Stomach (tissue), 9 donors: Measurements from ENCODE around the gene PTPRT. TPM values are rescaled to one million over a fixed set of nuclear protein-coding genes. Genes with fewer than 3 reads are reported as not detected.
A peak's percentile ranks its signal among the peaks of the same experiment; 100 is the strongest.

Experiments
- DNase-seq, 2 donors: peaks; one replicate each; pipeline versions ENCODE4 v3.0.0 to v3.0.0-alpha.2; 2013 to 2019
- H3K27ac ChIP-seq, 5 donors: fragments of 200-600 bp in 4 of 5; sonication (generic) in 4 of 5; one replicate each; pipeline ENCODE4 v1.5.1; 2013 to 2019; ENCODE audit warnings: mild to moderate bottlenecking in 1 of 5, moderate library complexity in 1 of 5
- H3K27me3 ChIP-seq, 3 donors: fragments of 200-600 bp; sonication (generic); one replicate each; pipeline ENCODE4 v1.5.1; 2017 to 2019; ENCODE audit warnings: mixed run types in 1 of 3
- H3K36me3 ChIP-seq, 4 donors: fragments of 200-600 bp; sonication (generic); 1 replicate in 3 of 4; 2 replicates in 1 of 4; pipeline ENCODE4 v1.5.1; 2016 to 2019
- H3K4me1 ChIP-seq, 4 donors: fragments of 200-600 bp; sonication (generic); one replicate each; pipeline ENCODE4 v1.5.1; 2016 to 2019
- H3K4me3 ChIP-seq, 4 donors: fragments of 200-600 bp; sonication (generic) in 3 of 4; one replicate each; pipeline ENCODE4 v1.5.1; 2016 to 2019; ENCODE audit warnings: mild to moderate bottlenecking in 1 of 4
- H3K9me3 ChIP-seq, 4 donors: fragments of 200-600 bp; sonication (generic); one replicate each; pipeline ENCODE4 v1.5.1; 2016 to 2019
- CTCF ChIP-seq, 7 experiments: fragments of 450-650 bp in 4 of 7; fragments of 200-600 bp in 3 of 7; sonication (generic) in 3 of 7; IDR thresholded peaks; one replicate each; pipeline ENCODE4 v1.5.1; 2016 to 2019; ENCODE audit warnings: antibody characterized with exemption in 7 of 7, control low read depth in 2 of 7, mild to moderate bottlenecking in 1 of 7
- EP300 ChIP-seq: sonication (generic); formaldehyde crosslinking; IDR thresholded peaks from one replicate; pipeline ENCODE4 v1.6.1; 2017; ENCODE audit warnings: antibody characterized with exemption
- POLR2A ChIP-seq, 4 donors: fragments of 450-650 bp; IDR thresholded peaks; one replicate each; pipeline ENCODE4 v1.6.1; 2016; ENCODE audit warnings: antibody characterized with exemption in 4 of 4, control low read depth in 2 of 4, mild to moderate bottlenecking in 1 of 4, moderate library complexity in 1 of 4
- POLR2AphosphoS5 ChIP-seq, 3 donors: sonication (generic); formaldehyde crosslinking; IDR thresholded peaks; one replicate each; pipeline ENCODE4 v1.6.1; 2016; ENCODE audit warnings: antibody characterized with exemption in 3 of 3
- WGBS, 5 donors: extraction: QIAGEN DNeasy Blood & Tissue Kit in 3 of 5; methylation state at CpG; one replicate each; pipeline versions ENCODE4 v1.1.5 to v1.1.7; 2013 to 2018; 5-methylcytosine and 5-hydroxymethylcytosine counted together
- intact Hi-C: fragments of 100-400 bp; cut with DNase I; formaldehyde crosslinking; loops from one replicate; pipeline ENCODE4 v1.15.1; 2023; ENCODE audit warnings: low total_unique reads
- polyA plus RNA-seq, 3 donors: library from polyadenylated mRNA; stranded (reverse); fragments of 200-250 nt; gene quantifications; one replicate each; pipeline ENCODE4 v1.2.3, GENCODE V29; 2013
- total RNA-seq, 5 donors: library from RNA; depleted of rRNA; stranded (reverse); fragments of >200 nt; gene quantifications; one replicate each; pipeline versions ENCODE4 v1.1.0 to v1.2.3, GENCODE V29; 2014 to 2016
- donor health status: healthy with polysubstance abuse.
- donor health status: Bipolar disorder and iron deficiency.
- donor health status: healthy.

Gene PTPRT
- total and polyA plus RNA-seq, 8 donors: 0.05 to 11.6 (median 1.7) TPM; not detected in 2

- 33 to 64% (median 49%) methylated on average over 2 of the region's 2 CpGs for WGBS, 5 donors
- H3K4me3 ChIP-seq: no peak overlapping the region
- DNase-seq: no peak
- H3K9me3 ChIP-seq: no peaks in the 10 kb centered on the region
- intact Hi-C loops: no loop called here
- H3K27me3 ChIP-seq: no peaks in the 10 kb centered on the region
- no peak overlapping the region for H3K27ac ChIP-seq
- no peak for TF ChIP-seq POLR2AphosphoS5 (IDR thresholded peaks at IDR 0.05)
- no peaks in the 10 kb centered on the region for H3K4me1 ChIP-seq
- no peaks in the 10 kb centered on the region for H3K36me3 ChIP-seq
Measured at GRCh38 chr20:42721923-42722322, 467.8 kb downstream of the PTPRT start.

- 16 to 36% (median 20%) methylated on average over 5 of the region's 5 CpGs for WGBS, 5 donors
- DNase-seq: peak in 1 of 2 donors; percentile 37
Measured at GRCh38 chr20:42714298-42715141, 475.2 kb downstream of the PTPRT start.

GRCh38 chr20:42708266-42708665 is 481.4 kb downstream of the PTPRT start:
- H3K9me3 ChIP-seq: peaks cover 8 to 19% (median 14%) of the 10 kb centered on the region in 4 donors
- TF ChIP-seq CTCF (IDR thresholded peaks at IDR 0.05) (no peak), POLR2AphosphoS5 (IDR thresholded peaks at IDR 0.05) (no peak), EP300 (no peak), POLR2A (IDR thresholded peaks at IDR 0.05) (no peak)
- 79 to 93% (median 85%) methylated on average over 3 of the region's 3 CpGs for WGBS, 5 donors
- H3K4me3 ChIP-seq: no peak overlapping the region
- no peaks in the 10 kb centered on the region for H3K4me1 ChIP-seq
- H3K27ac ChIP-seq: no peak overlapping the region
- intact Hi-C loops: no loop called here
- no peaks in the 10 kb centered on the region for H3K27me3 ChIP-seq
- H3K36me3 ChIP-seq: no peaks in the 10 kb centered on the region
- no peak for DNase-seq

More at GRCh38 chr20:42714298-42715141, 475.2 kb downstream of the PTPRT start:
- intact Hi-C loops: no loop called here
- TF ChIP-seq CTCF (IDR thresholded peaks at IDR 0.05) (no peak), POLR2AphosphoS5 (IDR thresholded peaks at IDR 0.05) (no peak), EP300 (no peak), POLR2A (IDR thresholded peaks at IDR 0.05) (no peak)
- Histone ChIP-seq H3K27me3 (no peaks in the 10 kb centered on the region), H3K4me3 (no peak overlapping the region), H3K9me3 (peaks cover 5 to 13% (median 11%) of the 10 kb centered on the region in 4 donors), H3K27ac (no peak overlapping the region), H3K4me1 (peaks cover 0 to 4% (median 0%) of the 10 kb centered on the region in 4 donors), H3K36me3 (no peaks in the 10 kb centered on the region)

GRCh38 chr20:42706759-42707158 is 482.9 kb downstream of the PTPRT start:
- H3K4me3 ChIP-seq: no peak overlapping the region
- no peaks in the 10 kb centered on the region for H3K4me1 ChIP-seq
- 54 to 83% (median 74%) methylated on average over 1 of the region's 1 CpG for WGBS, 5 donors
- intact Hi-C loops: no loop called here
- H3K27me3 ChIP-seq: no peaks in the 10 kb centered on the region
- no peaks in the 10 kb centered on the region for H3K36me3 ChIP-seq
- TF ChIP-seq EP300 (no peak), CTCF (IDR thresholded peaks at IDR 0.05) (no peak), POLR2AphosphoS5 (IDR thresholded peaks at IDR 0.05) (no peak)
- peak in 1 of 2 donors; percentile 8 for DNase-seq
- peaks cover 8 to 19% (median 14%) of the 10 kb centered on the region in 4 donors for H3K9me3 ChIP-seq
- H3K27ac ChIP-seq: no peak overlapping the region

- Histone ChIP-seq H3K4me1 (no peaks in the 10 kb centered on the region), H3K27me3 (no peaks in the 10 kb centered on the region), H3K36me3 (no peaks in the 10 kb centered on the region), H3K27ac (no peak overlapping the region), H3K4me3 (no peak overlapping the region), H3K9me3 (peaks cover 8 to 15% (median 12%) of the 10 kb centered on the region in 4 donors)
- TF ChIP-seq EP300: no peak
- no peak for TF ChIP-seq CTCF (IDR thresholded peaks at IDR 0.05)
- TF ChIP-seq POLR2AphosphoS5 (IDR thresholded peaks at IDR 0.05): no peak
- no peak for TF ChIP-seq POLR2A (IDR thresholded peaks at IDR 0.05)
- no peak for DNase-seq
- intact Hi-C loops: no loop called here
Measured at GRCh38 chr20:42705550-42705949, 484.2 kb downstream of the PTPRT start.
